H1 (cell line): ENCODE results near the gene LTF. TPM values are rescaled to one million over a fixed set of nuclear protein-coding genes. Genes with fewer than 3 reads are reported as not detected.

ENCODE experiments used
- ASH2L ChIP-seq: fragments of 200-600, 300-600 bp; sonication (generic); IDR thresholded peaks from one replicate; pipeline ENCODE4 v1.7.1; 2017; ENCODE audit warnings: low read length
- BCL11A ChIP-seq, 2 experiments: IDR thresholded peaks; one replicate each; pipeline ENCODE4 v1.6.1; 2011; ENCODE audit warnings: low read depth in 2 of 2, low read length in 2 of 2, mild to moderate bottlenecking in 2 of 2
- CBX5 ChIP-seq: fragments of 300-800, 300-1000 bp; sonication (generic); IDR thresholded peaks from 2 replicates; pipeline ENCODE4 v1.7.1; 2016; ENCODE audit warnings: antibody characterized with exemption, low read length, low read depth
- CEBPB ChIP-seq: IDR thresholded peaks from 2 replicates; pipeline ENCODE4 v1.6.1; 2012; ENCODE audit warnings: low read depth, low read length
- CTBP2 ChIP-seq: IDR thresholded peaks from 2 replicates; pipeline ENCODE4 v1.7.0; 2011; ENCODE audit warnings: borderline replicate concordance, mild to moderate bottlenecking, moderate library complexity, mixed read lengths, low read length; ENCODE audit not compliant: insufficient read depth, insufficient read length
- EZH2 ChIP-seq: fragments of 200-600 bp; sonication (generic); IDR thresholded peaks from 2 replicates; pipeline ENCODE4 v1.7.1; 2012; ENCODE audit warnings: low read depth, mild to moderate bottlenecking, moderate library complexity, low read length, inconsistent platforms; ENCODE audit not compliant: severe bottlenecking
- FOSL1 ChIP-seq: IDR thresholded peaks from 2 replicates; pipeline ENCODE4 v1.6.1; 2011; ENCODE audit warnings: mild to moderate bottlenecking, low read depth, low read length, moderate library complexity; ENCODE audit not compliant: insufficient read depth
- RAD21 ChIP-seq, 2 experiments: IDR thresholded peaks in 1 of 2; conservative IDR thresholded peaks in 1 of 2; 2 replicates each; pipeline ENCODE4 v1.6.1; 2011; ENCODE audit warnings: low read depth in 2 of 2, low read length in 2 of 2, improper control_type of control experiment in 1 of 2, inconsistent platforms in 1 of 2, mild to moderate bottlenecking in 1 of 2, moderate library complexity in 1 of 2
- SUZ12 ChIP-seq: fragments of 200-600 bp; sonication (generic); IDR thresholded peaks from 2 replicates; pipeline ENCODE4 v1.6.1; 2012; ENCODE audit warnings: mild to moderate bottlenecking, inconsistent platforms, low read length, moderate library complexity, mixed read lengths
- TCF12 ChIP-seq: IDR thresholded peaks from 2 replicates; pipeline ENCODE4 v1.6.1; 2011; ENCODE audit warnings: low read depth, mild to moderate bottlenecking, low read length
- polyA plus RNA-seq, 7 experiments: library from polyadenylated mRNA; depleted of rRNA in 3 of 7; stranded (reverse) in 5 of 7; unstranded in 2 of 7; fragments of >200 nt in 5 of 7; fragments of 200-250 nt in 2 of 7; gene quantifications; 1 replicate in 5 of 7; 2 replicates in 1 of 7; 4 replicates in 1 of 7; pipeline versions ENCODE4 v1.2.1 to v1.2.3, GENCODE V29; 2011 to 2013; ENCODE audit warnings: missing spikeins in 2 of 7, mixed read lengths in 2 of 7
- total RNA-seq: library from RNA; stranded (reverse); fragmentation: NEBNext Ultra II Directional; extraction: Animal tissue kit (Norgen Biotek cat#: 25700); gene quantifications from 2 replicates; pipeline ENCODE4 v1.2.1, GENCODE V29; 2021
- TF ChIP-seq, protein P1 (sequence below), 3 experiments: IDR thresholded peaks; 1 replicate in 2 of 3; 2 replicates in 1 of 3; pipeline versions ENCODE4 v1.5.1 to v1.6.1; 2011; ENCODE audit warnings: low read length in 3 of 3, mild to moderate bottlenecking in 3 of 3, inconsistent platforms in 2 of 3, low read depth in 1 of 3, moderate library complexity in 1 of 3; ENCODE audit not compliant: insufficient read depth in 1 of 3; ENCODE audit errors: control extremely low read depth in 1 of 3

The LTF gene
- total and polyA plus RNA-seq, 2 of the 8 experiments (the other 6 are each of a cell fraction or from before 2014, with no cell fraction given) = 0.23 to 0.99 TPM

DNA sequence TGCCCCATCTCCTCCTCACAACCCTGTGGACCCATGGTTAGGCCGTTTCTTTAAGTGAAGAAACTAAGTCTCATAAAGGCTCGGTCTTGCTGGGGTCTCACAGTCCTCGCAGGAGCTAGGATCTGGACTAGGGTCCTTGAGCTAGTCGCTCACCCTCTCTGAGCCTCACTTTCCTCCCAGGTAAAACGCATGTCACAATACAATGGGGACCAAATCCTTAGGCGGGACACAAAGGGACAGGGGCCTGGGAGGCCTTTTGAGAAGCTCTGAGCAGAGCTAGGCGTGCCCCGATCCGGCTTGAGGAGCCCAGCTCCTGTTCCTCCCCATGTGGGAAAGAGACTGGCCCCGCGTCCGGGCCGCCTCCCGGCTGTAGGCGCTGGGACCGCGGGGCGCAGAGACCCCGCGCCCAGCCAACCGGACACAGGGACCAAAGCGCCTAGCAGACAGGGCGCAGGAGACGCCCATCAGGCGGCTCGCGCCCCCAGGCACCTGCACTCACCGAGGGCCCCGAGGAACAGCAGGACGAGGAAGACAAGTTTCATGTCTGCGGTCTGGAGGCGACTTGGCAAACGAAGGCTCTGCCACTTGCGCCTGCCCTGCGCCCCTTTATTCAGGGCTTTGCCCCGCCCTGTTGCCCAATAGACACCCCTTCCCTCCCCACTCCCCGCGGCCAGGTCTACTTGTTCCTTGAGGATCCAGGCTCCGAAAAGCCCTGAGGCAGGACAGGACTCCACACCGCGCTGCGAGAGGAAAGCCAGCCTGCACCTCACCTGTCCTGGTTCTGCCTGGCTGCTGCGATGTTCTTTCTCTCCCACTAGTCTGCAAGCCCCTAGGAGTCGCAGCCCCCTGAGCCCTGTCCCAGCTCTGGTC is at the start of gene LTF (continued):
- TF ChIP-seq RAD21 (IDR thresholded peaks at IDR 0.05 in 1 of 2, conservative IDR thresholded peaks at IDR 0.05 in 1 of 2; ENCODE audit: low read depth in 2 of 2, low read length in 2 of 2) (no peak), BCL11A (IDR thresholded peaks at IDR 0.05; ENCODE audit: low read depth in 2 of 2, low read length in 2 of 2) (no peak), CTBP2 (no peak), CBX5 (no peak), CEBPB (peak; percentile 35; the same call in 1 of the 2 replicates), EZH2 (peak; percentile 42), TCF12 (no peak), FOSL1 (peak; percentile 63; the same call in 1 of the 2 replicates), SUZ12 (peak; percentile 31; the same call in 1 of the 2 replicates), ASH2L (peak; percentile 39)
- TF ChIP-seq, protein P1, sequence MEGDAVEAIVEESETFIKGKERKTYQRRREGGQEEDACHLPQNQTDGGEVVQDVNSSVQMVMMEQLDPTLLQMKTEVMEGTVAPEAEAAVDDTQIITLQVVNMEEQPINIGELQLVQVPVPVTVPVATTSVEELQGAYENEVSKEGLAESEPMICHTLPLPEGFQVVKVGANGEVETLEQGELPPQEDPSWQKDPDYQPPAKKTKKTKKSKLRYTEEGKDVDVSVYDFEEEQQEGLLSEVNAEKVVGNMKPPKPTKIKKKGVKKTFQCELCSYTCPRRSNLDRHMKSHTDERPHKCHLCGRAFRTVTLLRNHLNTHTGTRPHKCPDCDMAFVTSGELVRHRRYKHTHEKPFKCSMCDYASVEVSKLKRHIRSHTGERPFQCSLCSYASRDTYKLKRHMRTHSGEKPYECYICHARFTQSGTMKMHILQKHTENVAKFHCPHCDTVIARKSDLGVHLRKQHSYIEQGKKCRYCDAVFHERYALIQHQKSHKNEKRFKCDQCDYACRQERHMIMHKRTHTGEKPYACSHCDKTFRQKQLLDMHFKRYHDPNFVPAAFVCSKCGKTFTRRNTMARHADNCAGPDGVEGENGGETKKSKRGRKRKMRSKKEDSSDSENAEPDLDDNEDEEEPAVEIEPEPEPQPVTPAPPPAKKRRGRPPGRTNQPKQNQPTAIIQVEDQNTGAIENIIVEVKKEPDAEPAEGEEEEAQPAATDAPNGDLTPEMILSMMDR (IDR thresholded peaks at IDR 0.05; ENCODE audit: control extremely low read depth in 1 of 3, insufficient read depth in 1 of 3, low read depth in 1 of 3, low read length in 3 of 3) = peak in 1 of 3 experiments; percentile 9; a peak in 1 of 4 replicates
